SU-DHL-6 (cell line): ENCODE measurements around the gene PHACTR3.

Experiments
- H2AFZ ChIP-seq: fragments of 200-600 bp; sonication (generic); 2 replicates; pipeline ENCODE4 v1.6.1; 2014; ENCODE audit warnings: low read depth, mild to moderate bottlenecking, moderate library complexity, mixed read lengths, antibody characterized with exemption, low read length; ENCODE audit not compliant: severe bottlenecking
- H3F3A ChIP-seq: fragments of 200-600 bp; shearing (Covaris generic); 2 replicates; pipeline ENCODE4 v1.6.0; 2016; ENCODE audit warnings: antibody characterized with exemption, mild to moderate bottlenecking; ENCODE audit not compliant: insufficient read depth
- H3K27ac ChIP-seq: fragments of 200-600 bp; sonication (generic); 2 replicates; pipeline ENCODE4 v1.5.1; 2016; ENCODE audit warnings: low read depth, mild to moderate bottlenecking, low read length, moderate library complexity, mixed read lengths
- H3K27me3 ChIP-seq: fragments of 200-600 bp; sonication (generic), shearing (Covaris generic); 2 replicates; pipeline ENCODE4 v1.6.0; 2014; ENCODE audit warnings: mild to moderate bottlenecking, low read length
- H3K36me3 ChIP-seq: fragments of 200-600 bp; sonication (generic); 2 replicates; pipeline ENCODE4 v1.6.1; 2014; ENCODE audit warnings: mild to moderate bottlenecking, low read length, mixed read lengths
- H3K4me2 ChIP-seq: fragments of 300-600, 200-600 bp; shearing (Covaris generic), sonication (generic); 2 replicates; pipeline ENCODE4 v1.6.0; 2014; ENCODE audit warnings: low read length, low read depth, mild to moderate bottlenecking; ENCODE audit not compliant: poor library complexity, severe bottlenecking
- H3K4me3 ChIP-seq: fragments of 200-600 bp; sonication (generic); 2 replicates; pipeline ENCODE4 v1.5.1; 2014; ENCODE audit warnings: antibody characterized with exemption, low read length, mild to moderate bottlenecking, mixed read lengths; ENCODE audit not compliant: insufficient read depth, poor library complexity, severe bottlenecking
- H3K79me2 ChIP-seq: fragments of 200-600 bp; sonication (generic); 2 replicates; pipeline ENCODE4 v1.6.1; 2014; ENCODE audit warnings: mild to moderate bottlenecking, low read length, moderate library complexity; ENCODE audit not compliant: insufficient read depth
- H3K9ac ChIP-seq: fragments of 200-600 bp; sonication (generic); 2 replicates; pipeline ENCODE4 v1.7.0; 2014; ENCODE audit warnings: mild to moderate bottlenecking, low read length
- H3K9me2 ChIP-seq: fragments of 200-600 bp; sonication (generic); replicated peaks from 2 replicates; pipeline ENCODE4 v1.6.1; 2014; ENCODE audit warnings: low read length; ENCODE audit not compliant: insufficient read depth
- H3K9me3 ChIP-seq: fragments of 200-600 bp; sonication (generic); 2 replicates; pipeline ENCODE4 v1.6.1; 2014; ENCODE audit warnings: low read length, mixed read lengths; ENCODE audit not compliant: insufficient read depth
- H4K20me1 ChIP-seq: fragments of 200-600 bp; sonication (generic); 2 replicates; pipeline ENCODE4 v1.6.1; 2014; ENCODE audit warnings: low read depth, mild to moderate bottlenecking, antibody characterized with exemption, low read length, moderate library complexity, mixed read lengths
- CTCF ChIP-seq: fragments of 200-600 bp; sonication (generic); IDR thresholded peaks from one replicate; pipeline ENCODE4 v1.5.1; 2017; ENCODE audit warnings: antibody characterized with exemption, mild to moderate bottlenecking, low read length, moderate library complexity; ENCODE audit not compliant: insufficient read depth, poor library complexity, severe bottlenecking
- EZH2phosphoT487 ChIP-seq: fragments of 200-600 bp; sonication (generic), shearing (Covaris generic); conservative IDR thresholded peaks from 2 replicates; pipeline ENCODE4 v1.6.1; 2018; ENCODE audit warnings: mild to moderate bottlenecking, antibody characterized with exemption, low read length, moderate library complexity, mixed read lengths

PHACTR3 gene

GRCh38 chr20:59673288-59673997, 69.1 kb downstream of the PHACTR3 start:
- Histone ChIP-seq H3K27me3 (no peaks in the 10 kb centered on the region), H2AFZ (no peak overlapping the region)

GRCh38 chr20:59673998-59674445, 69.7 kb downstream of the PHACTR3 start:
- Histone ChIP-seq H3K27ac (no peak overlapping the region), H3K9ac (no peak overlapping the region), H3K4me3 (no peak overlapping the region), H3K27me3 (no peaks in the 10 kb centered on the region), H3K36me3 (no peaks in the 10 kb centered on the region), H2AFZ (no peak overlapping the region), H3F3A (no peaks in the 10 kb centered on the region), H3K4me2 (no peak overlapping the region), H3K9me3 (no peaks in the 10 kb centered on the region), H4K20me1 (no peaks in the 10 kb centered on the region), H3K9me2 (no peaks in the 10 kb centered on the region), H3K79me2 (no peaks in the 10 kb centered on the region)
- TF ChIP-seq EZH2phosphoT487, result no peak
- TF ChIP-seq CTCF, result no peak

More at GRCh38 chr20:59673288-59673997, 69.1 kb downstream of the PHACTR3 start:
- TF ChIP-seq CTCF, result no peak
- no peak for TF ChIP-seq EZH2phosphoT487
- Histone ChIP-seq H3K9me2 (no peaks in the 10 kb centered on the region), H3K4me2 (no peak overlapping the region), H3K36me3 (no peaks in the 10 kb centered on the region), H3F3A (no peaks in the 10 kb centered on the region), H3K9me3 (no peaks in the 10 kb centered on the region), H4K20me1 (no peaks in the 10 kb centered on the region), H3K79me2 (no peaks in the 10 kb centered on the region), H3K27ac (no peak overlapping the region), H3K9ac (no peak overlapping the region), H3K4me3 (no peak overlapping the region)

GRCh38 chr20:59676126-59676850, 71.9 kb downstream of the PHACTR3 start:
- H3F3A ChIP-seq, result no peaks in the 10 kb centered on the region
- no peaks in the 10 kb centered on the region for H3K9me2 ChIP-seq
- no peak overlapping the region for H3K27ac ChIP-seq
- H2AFZ ChIP-seq, result no peak overlapping the region
- no peaks in the 10 kb centered on the region for H3K36me3 ChIP-seq
- TF ChIP-seq EZH2phosphoT487, result no peak
- no peak for TF ChIP-seq CTCF
- H3K79me2 ChIP-seq, result no peaks in the 10 kb centered on the region
- no peak overlapping the region for H3K4me2 ChIP-seq
- H3K9me3 ChIP-seq, result no peaks in the 10 kb centered on the region
- H4K20me1 ChIP-seq, result no peaks in the 10 kb centered on the region
- no peak overlapping the region for H3K9ac ChIP-seq
- no peak overlapping the region for H3K4me3 ChIP-seq
- H3K27me3 ChIP-seq, result no peaks in the 10 kb centered on the region
